ENCODE results near the gene TNFSF18.

TNFSF18 gene

DNA sequence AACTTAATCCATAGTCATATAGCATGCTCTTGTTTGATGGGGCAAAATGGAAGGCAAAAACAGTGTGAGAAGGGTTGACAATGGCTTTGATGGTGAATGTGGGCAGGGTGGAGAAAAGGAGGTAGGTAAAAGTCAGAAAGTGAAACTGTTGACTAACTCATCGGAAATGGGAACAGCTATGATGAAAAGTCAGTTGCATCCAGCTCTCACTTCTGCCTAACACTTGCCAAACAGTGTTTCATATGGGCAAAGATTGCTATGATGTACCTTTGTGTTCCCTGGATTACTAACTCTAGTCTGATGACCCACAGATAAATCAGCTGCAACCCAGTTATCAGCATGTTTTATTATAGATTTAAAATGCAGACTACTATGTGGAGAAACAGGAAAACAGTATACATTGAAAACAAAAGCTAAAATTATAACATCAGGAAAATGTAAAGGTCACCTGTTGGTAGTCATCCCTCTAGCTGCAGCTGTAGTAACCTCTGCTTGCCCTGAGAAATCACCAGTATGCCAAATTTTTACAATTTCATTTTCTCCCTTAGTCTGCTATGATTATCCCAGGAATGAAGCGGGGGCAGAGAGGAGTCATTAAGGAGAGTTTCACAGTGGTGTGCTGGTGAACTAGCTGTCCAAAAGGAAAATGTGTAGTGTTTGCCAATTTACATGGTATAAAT, 11.7 kb downstream of the TNFSF18 start:
- DNase-seq = no peak

DNA sequence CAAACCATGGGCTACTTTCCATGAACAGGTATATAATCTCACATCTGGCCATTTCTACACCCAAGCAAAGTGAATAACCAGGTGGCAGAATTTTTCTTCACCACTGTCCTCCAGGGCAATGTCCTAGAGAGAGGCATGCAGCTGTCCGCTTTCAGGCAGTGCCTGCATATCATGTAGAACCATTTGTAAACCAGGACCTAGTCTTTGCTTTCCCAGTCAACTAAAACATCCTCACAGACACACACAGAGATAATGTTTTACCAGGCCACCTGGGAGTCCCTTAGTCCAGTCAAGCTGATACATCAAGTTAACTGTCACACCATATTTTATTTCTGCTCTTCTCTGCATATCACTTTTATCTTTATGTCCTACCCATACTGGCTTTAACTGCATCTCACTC, 26.2 kb downstream of the TNFSF18 start:
- no peak for DNase-seq

DNA sequence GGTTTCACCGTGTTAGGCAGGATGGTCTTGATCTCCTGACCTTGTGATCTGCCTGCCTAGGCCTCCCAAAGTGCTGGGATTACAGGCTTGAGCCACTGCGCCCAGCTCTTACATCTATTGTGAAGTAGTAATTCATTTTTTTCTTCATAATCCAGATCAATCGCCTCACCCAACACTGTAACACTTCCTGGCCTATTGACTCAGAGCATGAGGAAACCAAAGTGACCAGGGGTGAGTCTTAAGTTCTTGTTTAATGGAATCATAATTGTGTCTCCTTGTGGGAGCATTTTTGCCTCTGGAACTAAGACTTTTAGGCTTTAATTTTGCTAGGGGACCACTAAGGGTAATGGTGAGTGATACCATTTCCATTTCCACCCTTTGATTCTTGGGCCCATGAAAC, 27.4 kb downstream of the TNFSF18 start:
- no peak for DNase-seq

DNA sequence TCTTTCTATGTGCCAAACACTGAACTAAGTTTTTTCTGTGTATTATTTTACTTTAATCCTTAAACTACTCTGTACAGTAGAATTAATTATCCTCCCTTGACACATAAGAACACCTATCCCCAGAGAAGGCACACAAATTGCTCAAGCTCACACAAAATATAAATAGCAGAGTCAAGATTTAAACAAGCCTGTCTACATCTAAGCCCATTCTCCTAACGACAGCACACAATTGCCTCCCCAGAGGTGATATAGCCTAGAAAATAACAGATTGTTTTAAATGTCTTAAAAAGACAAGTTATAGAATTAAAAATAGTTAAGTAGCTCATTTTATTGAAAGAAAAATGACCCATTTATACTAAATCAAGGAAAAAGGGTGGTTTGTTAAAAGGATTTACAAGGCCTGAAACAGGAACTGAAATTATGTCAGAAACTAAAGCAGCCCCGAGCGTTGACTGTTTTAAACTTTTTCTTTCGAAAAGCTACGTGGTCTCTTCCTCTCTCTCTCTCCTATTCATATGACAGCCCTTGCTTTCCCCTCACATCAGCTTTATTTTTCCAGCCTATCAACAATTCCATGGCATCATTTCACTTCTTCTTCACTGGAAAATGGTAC, 30.5 kb downstream of the TNFSF18 start:
- no peak for DNase-seq

DNA sequence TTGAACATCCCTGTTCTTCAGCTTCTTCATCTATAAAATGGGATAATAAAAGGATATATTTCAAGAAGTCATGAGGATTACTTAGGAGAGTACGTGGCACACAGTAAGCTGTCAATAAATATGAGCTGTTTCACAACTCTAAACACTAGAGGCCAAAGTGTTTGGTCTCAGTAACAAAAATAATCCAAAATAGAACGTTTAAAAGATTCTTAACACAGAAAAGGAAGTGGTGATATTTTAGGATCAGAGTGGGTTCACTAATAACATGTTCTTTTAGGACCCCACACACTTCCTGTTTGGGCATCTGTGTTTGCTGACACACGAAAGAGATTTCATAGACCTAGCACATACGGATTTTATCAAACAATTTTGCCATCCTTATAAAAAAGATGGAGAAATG, 32.9 kb downstream of the TNFSF18 start:
- no peak for DNase-seq

DNA sequence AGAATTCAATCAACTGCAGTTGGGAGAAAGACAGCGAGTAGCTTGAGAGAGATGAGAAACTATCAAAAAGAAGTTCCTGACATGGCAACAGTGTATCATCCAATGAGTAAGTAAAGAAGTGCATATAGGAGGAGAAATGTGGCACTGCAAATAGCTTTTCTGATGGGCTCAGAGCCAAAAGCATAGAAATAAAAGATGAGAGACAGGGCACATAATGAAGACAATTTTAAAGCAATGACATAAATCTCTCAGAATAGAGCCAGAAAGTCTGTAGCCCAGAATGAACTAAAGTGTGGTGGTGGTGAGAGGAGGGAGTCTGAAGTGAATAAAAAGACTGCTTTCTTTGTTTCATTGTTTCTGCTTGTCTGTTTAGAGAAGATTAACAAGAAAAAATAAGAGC, 34.3 kb downstream of the TNFSF18 start:
- DNase-seq = no peak

DNA sequence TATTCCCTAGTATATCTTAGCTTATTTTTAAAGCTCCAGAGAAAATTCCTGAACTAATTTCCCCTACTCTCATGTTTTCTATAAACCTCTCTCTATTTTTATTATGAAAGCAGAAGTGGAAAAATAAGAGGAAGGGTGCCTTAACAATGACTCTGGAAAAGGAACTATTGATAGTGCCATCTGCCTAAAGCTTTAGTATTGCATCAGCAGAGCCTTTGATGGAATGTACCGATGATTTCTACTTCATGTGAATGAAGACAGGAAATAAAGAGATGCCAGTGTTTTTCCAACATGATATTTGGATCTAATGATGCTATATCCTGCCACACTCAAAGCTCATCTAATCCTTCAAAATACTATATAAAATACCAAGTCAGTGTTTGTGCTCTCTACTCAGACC, 35.1 kb downstream of the TNFSF18 start:
- DNase-seq = no peak

DNA sequence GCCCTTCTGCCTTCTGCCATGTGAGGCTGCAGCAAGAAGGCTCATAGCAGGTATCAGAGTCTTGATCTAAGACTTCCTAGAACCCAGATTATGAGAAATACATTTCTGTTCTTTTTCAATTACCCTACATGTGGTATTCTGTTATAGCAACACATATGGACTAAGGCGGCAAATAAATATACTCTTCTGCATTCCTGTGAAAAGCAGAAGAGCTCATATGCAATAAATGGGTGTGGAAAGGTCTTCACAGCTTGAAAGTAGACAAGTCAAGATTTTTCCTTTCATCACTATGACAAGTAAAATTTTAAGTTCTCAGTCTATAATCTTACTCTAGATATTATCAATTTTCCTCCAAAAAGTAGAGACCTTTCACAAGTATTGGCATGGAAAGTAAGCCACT, 36.6 kb downstream of the TNFSF18 start:
- DNase-seq = no peak

DNA sequence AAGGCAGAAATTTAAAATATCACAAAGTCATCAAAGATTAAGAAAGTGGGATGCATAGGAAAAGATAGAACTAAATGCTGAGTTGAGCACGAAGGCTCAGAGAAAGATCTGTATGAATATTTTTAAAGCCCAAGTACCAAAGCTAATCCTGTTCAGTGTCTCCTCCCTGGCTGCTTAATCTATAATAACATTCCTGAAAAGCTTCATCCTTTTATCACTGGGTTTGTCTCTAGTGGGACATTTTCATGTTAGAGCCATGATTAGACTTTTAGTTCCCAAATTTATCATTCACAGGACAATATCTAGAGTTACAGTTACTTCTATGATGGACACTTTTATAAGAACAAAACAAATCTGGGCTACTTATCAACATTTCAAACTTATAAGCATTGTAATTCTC, 38.6 kb downstream of the TNFSF18 start:
- DNase-seq = no peak

DNA sequence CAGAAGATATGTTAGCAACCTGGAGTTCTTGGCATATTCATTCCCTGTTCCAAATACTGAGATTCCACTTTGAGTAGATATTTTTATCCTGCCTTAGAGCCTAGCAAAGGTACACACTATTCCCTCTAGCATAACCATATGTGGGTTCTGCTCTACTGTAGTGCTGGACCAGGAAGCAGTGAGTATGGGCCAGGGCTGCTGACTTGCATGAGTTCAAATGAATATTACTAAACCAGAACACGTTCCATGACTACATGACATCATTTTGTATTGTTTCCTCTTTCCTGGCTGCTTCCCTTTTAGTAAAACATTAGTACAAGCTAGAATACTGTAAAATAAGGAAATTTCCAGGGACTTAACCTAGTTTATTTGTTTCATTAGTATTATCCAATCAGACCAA, 41.1 kb downstream of the TNFSF18 start:
- DNase-seq = no peak

DNA sequence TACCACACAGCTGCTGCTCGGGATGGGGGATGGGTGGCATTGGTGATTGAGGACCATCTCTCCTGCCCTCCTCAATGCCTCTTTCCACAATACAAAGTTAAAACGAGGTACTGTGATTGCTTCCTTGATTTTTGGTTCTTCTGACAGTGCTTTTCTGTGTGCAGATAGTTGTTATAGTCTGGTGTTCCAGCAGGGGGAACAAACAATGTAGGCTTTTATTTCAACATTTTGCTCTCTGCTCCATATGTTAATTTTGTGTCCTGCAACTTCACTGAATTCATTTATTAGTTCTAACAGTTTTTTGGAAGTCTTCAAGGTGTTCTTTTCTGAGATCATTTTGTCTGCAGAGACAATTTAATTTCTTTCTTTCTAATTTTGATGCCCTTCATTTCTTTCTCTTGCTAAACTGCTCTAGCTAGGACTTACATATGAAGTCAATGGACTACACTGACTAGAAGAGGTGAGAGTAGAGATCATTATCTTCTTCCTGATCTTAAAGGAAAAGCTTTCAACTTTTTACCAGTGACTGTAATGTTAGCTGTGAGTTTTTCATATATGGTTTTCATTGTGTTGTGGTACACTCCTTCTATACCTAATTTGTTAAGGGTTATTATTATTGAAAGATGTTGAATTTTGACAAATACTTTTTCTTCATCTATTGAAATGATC, 45.4 kb downstream of the TNFSF18 start:
- no peak for DNase-seq

DNA sequence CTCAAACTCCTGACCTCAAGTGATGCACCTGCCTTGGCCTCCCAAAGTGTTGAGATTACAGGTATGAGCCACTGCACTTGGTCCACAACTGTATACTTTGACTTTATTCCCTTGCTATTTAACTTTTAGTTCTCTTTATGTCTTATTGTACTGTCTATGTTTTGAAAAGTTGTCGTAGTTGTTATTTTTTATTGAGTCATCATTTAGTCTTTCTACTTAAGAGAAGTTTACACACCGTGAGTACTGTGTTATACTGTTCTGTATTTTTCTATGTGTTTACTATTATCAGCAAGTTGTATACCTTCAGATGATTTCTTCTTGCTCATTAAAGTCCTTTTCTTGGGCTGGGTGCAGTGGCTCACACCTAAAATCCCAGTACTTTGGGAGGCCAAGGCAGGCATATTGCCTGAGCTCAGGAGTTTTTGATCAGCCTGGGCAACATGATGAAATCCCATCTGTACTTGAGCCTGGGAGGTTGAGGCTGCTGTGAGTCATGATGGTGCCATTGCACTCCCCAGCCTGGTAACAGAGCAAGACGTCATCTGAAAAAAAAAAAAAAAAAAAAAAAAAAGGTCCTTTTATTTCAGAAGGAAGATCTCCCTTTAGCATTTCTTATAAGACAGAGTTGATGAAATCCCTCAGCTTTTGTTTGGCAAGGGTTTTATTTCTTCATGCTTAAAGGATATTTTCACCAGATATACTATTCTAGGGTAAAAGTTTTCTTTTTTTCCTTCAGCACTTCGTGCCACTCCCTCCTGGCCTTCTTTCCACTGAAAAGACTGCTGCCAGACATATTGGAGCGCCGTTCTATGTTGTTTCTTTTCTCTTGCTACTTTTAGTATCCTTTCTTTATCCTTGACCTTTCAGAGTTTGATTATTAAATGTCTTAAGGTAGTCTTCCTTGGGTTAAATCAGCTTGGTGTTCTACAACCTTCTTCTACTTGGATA, 47.6 kb downstream of the TNFSF18 start:
- no peak for DNase-seq

DNA sequence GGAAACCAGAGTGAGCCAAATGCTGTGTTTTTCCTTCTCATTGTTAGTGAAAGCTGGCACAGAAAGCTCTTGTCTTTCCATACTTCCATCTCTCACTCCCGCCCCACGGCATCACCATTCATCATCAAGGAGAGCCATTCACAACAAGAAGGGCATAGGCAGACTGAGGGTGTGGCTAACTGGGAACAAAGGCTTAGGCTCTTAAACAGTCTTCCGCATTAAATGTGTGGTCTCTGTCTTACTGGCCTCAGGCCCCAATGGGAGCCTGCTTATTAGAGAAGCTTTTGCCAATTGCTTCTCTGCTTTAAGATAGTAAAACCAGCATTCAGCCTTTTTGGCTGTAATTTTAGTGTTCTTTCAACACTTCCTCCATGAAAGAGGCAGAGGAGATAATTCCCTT, 51.4 kb downstream of the TNFSF18 start:
- DNase-seq = no peak

DNA sequence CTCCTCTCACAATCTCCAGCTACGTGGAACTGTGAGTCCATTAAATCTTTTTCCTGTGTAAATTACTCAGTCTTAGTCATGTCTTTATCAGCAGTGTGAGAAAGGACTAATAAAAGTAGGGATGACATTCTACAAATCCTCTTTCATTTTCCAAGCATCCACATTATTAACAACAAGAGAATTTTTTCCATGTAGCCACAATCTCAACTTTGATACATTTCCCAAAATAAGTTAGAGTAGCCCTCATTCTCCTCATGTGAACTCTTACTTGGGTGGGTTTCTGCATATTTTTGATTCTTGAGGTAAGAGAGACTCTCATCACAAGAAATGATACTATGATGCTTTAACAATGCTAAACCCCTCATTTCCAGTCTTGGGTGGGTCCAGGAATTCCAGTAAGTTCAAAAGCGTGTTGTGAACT, 52.8 kb downstream of the TNFSF18 start:
- DNase-seq = no peak

DNA sequence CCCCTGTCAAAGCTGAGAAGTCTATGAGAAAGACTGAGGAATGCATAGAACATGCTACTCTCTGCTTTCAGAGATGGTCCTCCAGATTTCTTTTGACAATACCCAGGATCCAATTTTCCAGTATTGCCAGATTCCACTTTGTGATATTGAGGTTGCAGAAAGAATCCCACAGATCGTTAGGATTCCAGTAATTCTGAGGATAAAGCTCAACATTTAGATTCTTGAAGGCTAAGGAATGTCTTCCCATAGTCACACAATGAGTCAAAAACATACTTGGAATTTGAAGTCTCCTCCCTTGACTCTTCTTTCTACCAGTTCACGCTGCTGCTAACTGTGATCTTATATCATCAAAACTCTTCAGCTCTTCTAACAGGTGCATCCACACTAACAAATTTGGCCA, 57.1 kb downstream of the TNFSF18 start:
- DNase-seq = no peak

DNA sequence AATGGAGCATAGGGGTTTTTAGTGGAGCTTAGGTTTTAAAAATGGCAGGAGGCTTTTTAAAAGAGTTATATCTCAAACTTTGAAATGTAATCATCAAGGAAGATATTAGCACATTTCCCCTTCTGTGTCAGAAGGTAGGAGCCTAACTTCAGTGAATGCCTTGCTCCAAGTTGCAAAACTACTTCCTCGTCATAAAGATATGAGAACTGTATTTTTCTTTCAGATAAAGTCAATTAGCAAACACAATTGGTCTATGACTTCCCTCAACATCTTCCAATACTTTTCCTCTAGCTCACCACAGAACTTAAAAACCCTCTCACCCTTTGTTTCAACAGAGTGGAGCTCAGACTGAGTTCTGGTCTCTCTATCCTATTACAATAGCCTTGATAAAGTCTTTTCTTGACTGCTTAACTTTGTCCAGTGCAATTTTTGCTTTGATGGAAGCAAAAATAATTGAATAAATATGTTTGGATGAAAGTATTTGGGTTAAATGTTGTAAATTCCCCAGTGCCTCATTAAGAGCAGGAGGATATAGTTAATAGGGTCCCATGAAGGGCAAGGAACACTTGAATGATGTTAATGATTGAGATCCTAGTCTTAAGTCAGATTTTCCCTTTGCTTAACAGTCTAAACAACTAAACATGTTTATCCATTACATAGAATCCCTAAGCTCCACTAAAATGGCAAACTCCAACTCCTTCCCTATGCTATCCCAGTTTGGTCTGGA, 58.9 kb downstream of the TNFSF18 start:
- DNase-seq = no peak

DNA sequence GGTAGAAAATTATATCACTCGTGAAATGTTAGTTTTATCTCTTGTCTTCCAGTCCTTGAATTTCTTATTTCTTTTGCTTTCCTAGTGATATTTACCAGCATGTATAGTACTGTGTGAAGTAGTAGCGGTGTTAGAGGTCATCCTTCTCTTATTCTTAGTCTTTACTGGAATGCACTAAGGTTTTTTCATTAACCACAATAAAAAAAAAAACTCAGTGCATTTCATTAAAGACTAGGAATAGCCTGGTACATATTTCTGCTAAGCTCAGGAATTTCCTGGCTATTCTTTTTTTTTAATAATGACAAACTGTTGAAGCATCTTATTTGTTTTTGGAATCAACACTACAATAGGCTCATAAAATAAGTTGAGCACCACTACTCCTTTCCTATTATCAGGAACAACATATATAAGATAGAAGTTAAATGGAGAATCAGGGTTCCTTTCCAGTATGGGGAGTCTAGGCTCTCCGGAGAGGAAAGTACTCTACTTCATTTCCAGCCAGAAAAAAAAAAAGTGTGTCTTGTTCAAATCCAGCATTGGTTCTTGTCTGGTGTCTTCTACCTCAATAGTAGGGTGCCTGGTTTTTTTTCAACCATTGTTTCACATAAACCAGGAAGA, 60.0 kb downstream of the TNFSF18 start:
- no peak for DNase-seq

Data from central memory CD4-positive, alpha-beta T cell (primary cell).